Measurements from ENCODE around the gene STIM1. TPM values are rescaled to one million over a fixed set of nuclear protein-coding genes. Genes with fewer than 3 reads are reported as not detected.

The STIM1 gene
- total RNA-seq, 3 donors from 2014 or later (not counting 1 experiment from before 2014, with no cell fraction given): 171 to 187 (median 175) TPM

- no peak for ATAC-seq
- Histone ChIP-seq H3K27me3 (ENCODE audit: control insufficient read depth, insufficient read depth, low read length) (no peaks in the 10 kb centered on the region), H3K36me3 (ENCODE audit: control insufficient read depth, insufficient read depth, low read length) (no peaks in the 10 kb centered on the region), H3K4me1 (ENCODE audit: control insufficient read depth, insufficient read depth, low read length) (peaks cover 32% of the 10 kb centered on the region), H3K27ac (ENCODE audit: low read length) (no peak overlapping the region), H3K4me3 (ENCODE audit: low read length) (no peak overlapping the region), H3K9me3 (ENCODE audit: control insufficient read depth, insufficient read depth, low read length) (no peaks in the 10 kb centered on the region)
- Mint-ChIP-seq H3K27me3 (ENCODE audit: low read depth in 2 of 2) (no peaks in the 10 kb centered on the region), H3K27ac (peak overlapping the region in 1 of 2 donors; percentile 41), H3K36me3 (no peaks in the 10 kb centered on the region), H3K4me3 (no peak overlapping the region), H3K4me1 (peaks cover 76 to 77% of the 10 kb centered on the region in 2 donors), H3K9me3 (no peaks in the 10 kb centered on the region)
- TF ChIP-seq CTCF (IDR thresholded peaks at IDR 0.05): no peak
- WGBS (ENCODE audit: insufficient coverage): 94% methylated on average over 1 of the region's 1 CpG
- intact Hi-C loops (cut with micrococcal nuclease): loop anchor here (5.0 kb wide), 1 partner anchor 34 kb away; the partner anchor contains the start of gene STIM1
- DNase-seq: no peak
Measured at GRCh38 chr11:3891751-3892150, 36.3 kb downstream of the STIM1 start.

GRCh38 chr11:3892156-3892555, 36.7 kb downstream of the STIM1 start:
- Histone ChIP-seq H3K27me3 (ENCODE audit: control insufficient read depth, insufficient read depth, low read length) (no peaks in the 10 kb centered on the region), H3K9me3 (ENCODE audit: control insufficient read depth, insufficient read depth, low read length) (no peaks in the 10 kb centered on the region), H3K4me1 (ENCODE audit: control insufficient read depth, insufficient read depth, low read length) (peaks cover 32% of the 10 kb centered on the region), H3K27ac (ENCODE audit: low read length) (no peak overlapping the region), H3K36me3 (ENCODE audit: control insufficient read depth, insufficient read depth, low read length) (no peaks in the 10 kb centered on the region), H3K4me3 (ENCODE audit: low read length) (no peak overlapping the region)
- DNase-seq (no peak), ATAC-seq (no peak)
- intact Hi-C loops (cut with micrococcal nuclease): loop anchor here (5.0 kb wide), 1 partner anchor 35 kb away; the partner anchor contains the start of gene STIM1
- 86% methylated on average over 2 of the region's 2 CpGs for WGBS (ENCODE audit: insufficient coverage)
- H3K4me1 Mint-ChIP-seq: peaks cover 76 to 77% of the 10 kb centered on the region in 2 donors
- no peaks in the 10 kb centered on the region for H3K36me3 Mint-ChIP-seq
- no peak for TF ChIP-seq CTCF (IDR thresholded peaks at IDR 0.05)
- H3K9me3 Mint-ChIP-seq: no peaks in the 10 kb centered on the region
- H3K4me3 Mint-ChIP-seq: no peak overlapping the region
- H3K27ac Mint-ChIP-seq: peak overlapping the region in 1 of 2 donors; percentile 94
- no peaks in the 10 kb centered on the region for H3K27me3 Mint-ChIP-seq (ENCODE audit: low read depth in 2 of 2)

- intact Hi-C loops (cut with micrococcal nuclease): loop anchor here (5.0 kb wide), 1 partner anchor 36 kb away; the partner anchor contains the start of gene STIM1
- ATAC-seq (no peak), DNase-seq (no peak)
- peak overlapping the region; percentile 70 for H3K4me3 Mint-ChIP-seq
- H3K4me1 Mint-ChIP-seq: peaks cover 68% of the 10 kb centered on the region in 2 donors
- no peak overlapping the region for H3K4me3 ChIP-seq (ENCODE audit: low read length)
- TF ChIP-seq CTCF (IDR thresholded peaks at IDR 0.05): no peak
- no peaks in the 10 kb centered on the region for H3K36me3 ChIP-seq (ENCODE audit: control insufficient read depth, insufficient read depth, low read length)
- no peaks in the 10 kb centered on the region for H3K36me3 Mint-ChIP-seq
- peaks cover 27% of the 10 kb centered on the region for H3K4me1 ChIP-seq (ENCODE audit: control insufficient read depth, insufficient read depth, low read length)
- H3K27ac Mint-ChIP-seq: peak overlapping the region; percentile 83 to 94
- H3K27me3 Mint-ChIP-seq (ENCODE audit: low read depth in 2 of 2): no peaks in the 10 kb centered on the region
- no peaks in the 10 kb centered on the region for H3K9me3 ChIP-seq (ENCODE audit: control insufficient read depth, insufficient read depth, low read length)
- no peaks in the 10 kb centered on the region for H3K9me3 Mint-ChIP-seq
- WGBS (ENCODE audit: insufficient coverage): 66% methylated on average over 2 of the region's 2 CpGs
- H3K27me3 ChIP-seq (ENCODE audit: control insufficient read depth, insufficient read depth, low read length): no peaks in the 10 kb centered on the region
- peak overlapping the region; percentile 23 for H3K27ac ChIP-seq (ENCODE audit: low read length)
Measured at GRCh38 chr11:3893311-3893710, 37.8 kb downstream of the STIM1 start.
